ENCODE results near the gene ASCC1. TPM values are rescaled to one million over a fixed set of nuclear protein-coding genes. Genes with fewer than 3 reads are reported as not detected.

ASCC1 gene
- total and polyA plus RNA-seq, 2 experiments from 2014 or later, result 13.7 to 37.2 TPM

DNA sequence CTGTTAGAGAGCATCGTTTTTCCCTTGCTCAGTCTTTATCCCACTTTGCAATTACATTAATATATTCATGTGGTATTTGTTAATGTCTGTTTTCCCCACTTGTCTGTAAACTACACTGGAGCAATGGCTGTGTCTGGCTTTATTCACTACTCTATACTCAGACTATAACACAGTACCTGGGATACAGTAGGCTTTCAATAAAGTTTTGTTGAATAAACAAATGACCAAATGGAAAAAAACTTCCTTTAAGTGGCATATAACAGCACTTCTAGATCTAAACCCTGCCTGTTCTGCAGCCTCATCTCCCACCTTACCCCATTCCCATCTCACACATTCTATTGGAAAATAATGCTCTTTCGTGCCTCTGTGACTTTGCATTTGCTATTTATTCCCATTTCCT is 70.4 kb downstream of the ASCC1 start:
- DNase-seq (ENCODE audit: low spot score) (no peak), ATAC-seq (no peak; the same call in 2 of the 3 replicates)
- no peak overlapping the region for H3K4me3 Mint-ChIP-seq
- Histone ChIP-seq H3K79me2 (replicated peaks; ENCODE audit: insufficient read depth) (no peaks in the 10 kb centered on the region), H3K4me2 (no peak overlapping the region), H3K36me3 (ENCODE audit: insufficient read depth) (no peaks in the 10 kb centered on the region), H3F3A (replicated peaks; ENCODE audit: low read depth) (no peaks in the 10 kb centered on the region), H3K4me3 (no peak overlapping the region), H3K27ac (ENCODE audit: low read depth) (0 out of 2 replicates have a peak overlapping the region, but pooled peaks have one; percentile 4), H3K9me2 (ENCODE audit: insufficient read depth) (no peaks in the 10 kb centered on the region), H4K20me1 (replicated peaks; ENCODE audit: insufficient read depth) (no peaks in the 10 kb centered on the region), H2AFZ (no peak overlapping the region), H3K4me1 (ENCODE audit: insufficient read depth) (peaks cover 19% of the 10 kb centered on the region), H3K27me3 (ENCODE audit: insufficient read depth) (no peaks in the 10 kb centered on the region)
- peaks cover 2% of the 10 kb centered on the region for H3K27me3 Mint-ChIP-seq (ENCODE audit: insufficient read depth, low read depth, poor library complexity)
- peaks cover 18% of the 10 kb centered on the region for H3K4me1 Mint-ChIP-seq
- TF ChIP-seq CREB1 (CRISPR knock-in tag; IDR thresholded peaks at IDR 0.05; ENCODE audit: low read depth), result no peak
- TF ChIP-seq, protein P1, sequence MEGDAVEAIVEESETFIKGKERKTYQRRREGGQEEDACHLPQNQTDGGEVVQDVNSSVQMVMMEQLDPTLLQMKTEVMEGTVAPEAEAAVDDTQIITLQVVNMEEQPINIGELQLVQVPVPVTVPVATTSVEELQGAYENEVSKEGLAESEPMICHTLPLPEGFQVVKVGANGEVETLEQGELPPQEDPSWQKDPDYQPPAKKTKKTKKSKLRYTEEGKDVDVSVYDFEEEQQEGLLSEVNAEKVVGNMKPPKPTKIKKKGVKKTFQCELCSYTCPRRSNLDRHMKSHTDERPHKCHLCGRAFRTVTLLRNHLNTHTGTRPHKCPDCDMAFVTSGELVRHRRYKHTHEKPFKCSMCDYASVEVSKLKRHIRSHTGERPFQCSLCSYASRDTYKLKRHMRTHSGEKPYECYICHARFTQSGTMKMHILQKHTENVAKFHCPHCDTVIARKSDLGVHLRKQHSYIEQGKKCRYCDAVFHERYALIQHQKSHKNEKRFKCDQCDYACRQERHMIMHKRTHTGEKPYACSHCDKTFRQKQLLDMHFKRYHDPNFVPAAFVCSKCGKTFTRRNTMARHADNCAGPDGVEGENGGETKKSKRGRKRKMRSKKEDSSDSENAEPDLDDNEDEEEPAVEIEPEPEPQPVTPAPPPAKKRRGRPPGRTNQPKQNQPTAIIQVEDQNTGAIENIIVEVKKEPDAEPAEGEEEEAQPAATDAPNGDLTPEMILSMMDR (conservative IDR thresholded peaks at IDR 0.05; ENCODE audit: low read depth in 2 of 2), result no peak
- TF ChIP-seq ZNF331 (CRISPR knock-in tag; IDR thresholded peaks at IDR 0.05; ENCODE audit: low read depth), result no peak
- no peak for TF ChIP-seq JUNB (IDR thresholded peaks at IDR 0.05; ENCODE audit: unreplicated experiment)
- TF ChIP-seq ETS1 (IDR thresholded peaks at IDR 0.05), result no peak
- no peak for TF ChIP-seq STAT1 (IDR thresholded peaks at IDR 0.05; ENCODE audit: unreplicated experiment)
- TF ChIP-seq POLR2AphosphoS5 (IDR thresholded peaks at IDR 0.05; ENCODE audit: low read depth), result no peak
- TF ChIP-seq ZNF114 (CRISPR knock-in tag; IDR thresholded peaks at IDR 0.05), result no peak
- TF ChIP-seq, protein P2, sequence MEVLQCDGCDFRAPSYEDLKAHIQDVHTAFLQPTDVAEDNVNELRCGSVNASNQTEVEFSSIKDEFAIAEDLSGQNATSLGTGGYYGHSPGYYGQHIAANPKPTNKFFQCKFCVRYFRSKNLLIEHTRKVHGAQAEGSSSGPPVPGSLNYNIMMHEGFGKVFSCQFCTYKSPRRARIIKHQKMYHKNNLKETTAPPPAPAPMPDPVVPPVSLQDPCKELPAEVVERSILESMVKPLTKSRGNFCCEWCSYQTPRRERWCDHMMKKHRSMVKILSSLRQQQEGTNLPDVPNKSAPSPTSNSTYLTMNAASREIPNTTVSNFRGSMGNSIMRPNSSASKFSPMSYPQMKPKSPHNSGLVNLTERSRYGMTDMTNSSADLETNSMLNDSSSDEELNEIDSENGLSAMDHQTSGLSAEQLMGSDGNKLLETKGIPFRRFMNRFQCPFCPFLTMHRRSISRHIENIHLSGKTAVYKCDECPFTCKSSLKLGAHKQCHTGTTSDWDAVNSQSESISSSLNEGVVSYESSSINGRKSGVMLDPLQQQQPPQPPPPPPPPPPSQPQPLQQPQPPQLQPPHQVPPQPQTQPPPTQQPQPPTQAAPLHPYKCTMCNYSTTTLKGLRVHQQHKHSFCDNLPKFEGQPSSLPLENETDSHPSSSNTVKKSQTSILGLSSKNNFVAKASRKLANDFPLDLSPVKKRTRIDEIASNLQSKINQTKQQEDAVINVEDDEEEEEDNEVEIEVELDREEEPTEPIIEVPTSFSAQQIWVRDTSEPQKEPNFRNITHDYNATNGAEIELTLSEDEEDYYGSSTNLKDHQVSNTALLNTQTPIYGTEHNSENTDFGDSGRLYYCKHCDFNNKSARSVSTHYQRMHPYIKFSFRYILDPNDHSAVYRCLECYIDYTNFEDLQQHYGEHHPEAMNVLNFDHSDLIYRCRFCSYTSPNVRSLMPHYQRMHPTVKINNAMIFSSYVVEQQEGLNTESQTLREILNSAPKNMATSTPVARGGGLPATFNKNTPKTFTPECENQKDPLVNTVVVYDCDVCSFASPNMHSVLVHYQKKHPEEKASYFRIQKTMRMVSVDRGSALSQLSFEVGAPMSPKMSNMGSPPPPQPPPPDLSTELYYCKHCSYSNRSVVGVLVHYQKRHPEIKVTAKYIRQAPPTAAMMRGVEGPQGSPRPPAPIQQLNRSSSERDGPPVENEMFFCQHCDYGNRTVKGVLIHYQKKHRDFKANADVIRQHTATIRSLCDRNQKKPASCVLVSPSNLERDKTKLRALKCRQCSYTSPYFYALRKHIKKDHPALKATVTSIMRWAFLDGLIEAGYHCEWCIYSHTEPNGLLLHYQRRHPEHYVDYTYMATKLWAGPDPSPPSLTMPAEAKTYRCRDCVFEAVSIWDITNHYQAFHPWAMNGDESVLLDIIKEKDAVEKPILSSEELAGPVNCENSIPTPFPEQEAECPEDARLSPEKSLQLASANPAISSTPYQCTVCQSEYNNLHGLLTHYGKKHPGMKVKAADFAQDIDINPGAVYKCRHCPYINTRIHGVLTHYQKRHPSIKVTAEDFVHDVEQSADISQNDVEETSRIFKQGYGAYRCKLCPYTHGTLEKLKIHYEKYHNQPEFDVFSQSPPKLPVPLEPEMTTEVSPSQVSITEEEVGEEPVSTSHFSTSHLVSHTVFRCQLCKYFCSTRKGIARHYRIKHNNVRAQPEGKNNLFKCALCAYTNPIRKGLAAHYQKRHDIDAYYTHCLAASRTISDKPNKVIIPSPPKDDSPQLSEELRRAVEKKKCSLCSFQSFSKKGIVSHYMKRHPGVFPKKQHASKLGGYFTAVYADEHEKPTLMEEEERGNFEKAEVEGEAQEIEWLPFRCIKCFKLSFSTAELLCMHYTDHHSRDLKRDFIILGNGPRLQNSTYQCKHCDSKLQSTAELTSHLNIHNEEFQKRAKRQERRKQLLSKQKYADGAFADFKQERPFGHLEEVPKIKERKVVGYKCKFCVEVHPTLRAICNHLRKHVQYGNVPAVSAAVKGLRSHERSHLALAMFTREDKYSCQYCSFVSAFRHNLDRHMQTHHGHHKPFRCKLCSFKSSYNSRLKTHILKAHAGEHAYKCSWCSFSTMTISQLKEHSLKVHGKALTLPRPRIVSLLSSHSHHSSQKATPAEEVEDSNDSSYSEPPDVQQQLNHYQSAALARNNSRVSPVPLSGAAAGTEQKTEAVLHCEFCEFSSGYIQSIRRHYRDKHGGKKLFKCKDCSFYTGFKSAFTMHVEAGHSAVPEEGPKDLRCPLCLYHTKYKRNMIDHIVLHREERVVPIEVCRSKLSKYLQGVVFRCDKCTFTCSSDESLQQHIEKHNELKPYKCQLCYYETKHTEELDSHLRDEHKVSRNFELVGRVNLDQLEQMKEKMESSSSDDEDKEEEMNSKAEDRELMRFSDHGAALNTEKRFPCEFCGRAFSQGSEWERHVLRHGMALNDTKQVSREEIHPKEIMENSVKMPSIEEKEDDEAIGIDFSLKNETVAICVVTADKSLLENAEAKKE (CRISPR knock-in tag; IDR thresholded peaks at IDR 0.05), result no peak
- no peak for TF ChIP-seq EZH2 (IDR thresholded peaks at IDR 0.05; ENCODE audit: low read depth, unreplicated experiment)
- H3K27ac Mint-ChIP-seq, result peak overlapping the region; percentile 46; the same call in 1 of the 2 replicates
- H3K9me3 Mint-ChIP-seq, result no peaks in the 10 kb centered on the region
- H3K36me3 Mint-ChIP-seq (ENCODE audit: low read depth), result peaks cover 2% of the 10 kb centered on the region; the same call in 1 of the 3 replicates

Data from GM23338 (cell line).